HCT116 (cell line): ENCODE data around the gene GTF2H3. TPM values are rescaled to one million over a fixed set of nuclear protein-coding genes. Genes with fewer than 3 reads are reported as not detected.

Experiments
- ATAC-seq: fragments of 200-7000 bp; cut with Tn5 transposase; 2 replicates; pipeline ENCODE4 v1.9.1; 2020; ENCODE audit warnings: mild to moderate bottlenecking, moderate library complexity
- BruUV-seq: library from RNA; stranded (reverse); fragments of 400-500 nt; replicated peaks from 2 replicates; lab custom pipeline; 2021; lab: Mats Ljungman, UMichigan
- CTCF ChIA-PET: fragments of 300-600 bp; sonication (Branson Sonifier 250); formaldehyde crosslinking; loops from one replicate; lab custom pipeline; 2021; ENCODE audit warnings: antibody characterized with exemption; lab: Charles Lee
- POLR2A ChIA-PET: fragments of 300-600, 350-600 bp; sonication (Branson Sonifier 250); formaldehyde crosslinking; loops from one replicate; lab custom pipeline; 2021; ENCODE audit warnings: antibody characterized with exemption; lab: Charles Lee
- RAD21 ChIA-PET, 2 experiments: fragments of 300-600 bp; sonication (Branson Sonifier 250); formaldehyde crosslinking; loops; one replicate each; lab custom pipeline; 2023; ENCODE audit warnings: low total read pairs in 2 of 2; ENCODE audit not compliant: uncharacterized antibody in 2 of 2, unreplicated experiment in 2 of 2, low non-redundant PET in 1 of 2; lab: Charles Lee
- DNase-seq: peaks from one replicate; pipeline ENCODE4 v3.0.0-alpha.2; 2010; ENCODE audit warnings: low read depth, low spot score
- H2AFZ ChIP-seq: fragments of 200-600 bp; shearing (Covaris generic), sonication (generic); 2 replicates; pipeline ENCODE4 v1.6.1; 2017; ENCODE audit warnings: low read depth, mixed run types, mixed read lengths, antibody characterized with exemption, low read length; ENCODE audit not compliant: poor library complexity, severe bottlenecking
- H3K27ac ChIP-seq: 2 replicates; pipeline ENCODE4 v1.5.1; 2012; ENCODE audit warnings: low read depth, low read length
- H3K27me3 ChIP-seq: fragments of 200-600 bp; sonication (generic); 2 replicates; pipeline ENCODE4 v1.6.1; 2016; ENCODE audit warnings: mixed run types, low read length, mixed read lengths; ENCODE audit not compliant: insufficient read depth
- H3K36me3 ChIP-seq, 2 experiments: fragments of 200-500 bp in 1 of 2; fragments of 200-600 bp in 1 of 2; sonication (Bioruptor generic) in 1 of 2; sonication (generic) in 1 of 2; 2 replicates each; pipeline versions ENCODE4 v1.5.1 to v1.6.1; 2014 to 2016; ENCODE audit warnings: low read length in 2 of 2, inconsistent platforms in 1 of 2, mixed read lengths in 1 of 2, mixed run types in 1 of 2; ENCODE audit not compliant: insufficient read depth in 2 of 2, control insufficient read depth in 1 of 2
- H3K4me1 ChIP-seq, 2 experiments: fragments of 200-600 bp in 1 of 2; sonication (generic) in 1 of 2; 2 replicates each; pipeline versions ENCODE4 v1.5.1 to v1.6.1; 2012 to 2017; ENCODE audit warnings: low read length in 2 of 2, inconsistent platforms in 1 of 2, mild to moderate bottlenecking in 1 of 2, mixed read lengths in 1 of 2, mixed run types in 1 of 2, moderate library complexity in 1 of 2; ENCODE audit not compliant: insufficient read depth in 2 of 2, control insufficient read depth in 1 of 2
- H3K4me2 ChIP-seq: fragments of 200-600 bp; sonication (generic); 2 replicates; pipeline ENCODE4 v1.6.1; 2017; ENCODE audit warnings: mixed run types, low read length, mixed read lengths
- H3K4me3 ChIP-seq, 2 experiments: fragments of 200-600 bp in 1 of 2; sonication (generic) in 1 of 2; replicated peaks in 1 of 2; 2 replicates each; pipeline ENCODE4 v1.5.1; 2011 to 2016; ENCODE audit warnings: low read length in 2 of 2, control low read depth in 1 of 2, low read depth in 1 of 2, mild to moderate bottlenecking in 1 of 2, mixed read lengths in 1 of 2, mixed run types in 1 of 2
- H3K79me2 ChIP-seq: fragments of 200-600 bp; sonication (generic); 2 replicates; pipeline ENCODE4 v1.6.1; 2017; ENCODE audit warnings: mild to moderate bottlenecking, mixed run types, low read length, moderate library complexity, mixed read lengths; ENCODE audit not compliant: insufficient read depth
- H3K9ac ChIP-seq: fragments of 200-600 bp; sonication (generic); 2 replicates; pipeline ENCODE4 v1.6.1; 2016; ENCODE audit warnings: low read length, mixed read lengths
- H3K9me2 ChIP-seq: fragments of 200-600 bp; sonication (generic), shearing (Covaris generic); 2 replicates; pipeline ENCODE4 v1.6.1; 2017; ENCODE audit warnings: mixed run types, mild to moderate bottlenecking, moderate library complexity; ENCODE audit not compliant: insufficient read depth
- H3K9me3 ChIP-seq, 2 experiments: fragments of 200-500 bp in 1 of 2; fragments of 200-600 bp in 1 of 2; sonication (Bioruptor generic) in 1 of 2; sonication (generic) in 1 of 2; 2 replicates each; pipeline ENCODE4 v1.6.1; 2014 to 2017; ENCODE audit warnings: low read length in 2 of 2, mixed read lengths in 2 of 2, inconsistent platforms in 1 of 2, low read depth in 1 of 2, mild to moderate bottlenecking in 1 of 2, mixed run types in 1 of 2, moderate library complexity in 1 of 2; ENCODE audit not compliant: control insufficient read depth in 1 of 2, insufficient read depth in 1 of 2
- H4K20me1 ChIP-seq: fragments of 200-600 bp; sonication (generic), shearing (Covaris generic); 2 replicates; pipeline ENCODE4 v1.6.1; 2017; ENCODE audit warnings: mixed run types, mild to moderate bottlenecking, moderate library complexity; ENCODE audit not compliant: insufficient read depth
- CEBPB ChIP-seq: IDR thresholded peaks from 2 replicates; pipeline ENCODE4 v1.6.1; 2012; ENCODE audit warnings: low read depth
- EGR1 ChIP-seq: IDR thresholded peaks from 2 replicates; pipeline ENCODE4 v1.6.1; 2012; ENCODE audit warnings: low read depth
- ELF1 ChIP-seq: IDR thresholded peaks from 2 replicates; pipeline ENCODE4 v1.6.1; 2012; ENCODE audit warnings: low read depth, borderline replicate concordance
- EZH2 ChIP-seq: fragments of 200-600 bp; sonication (generic); IDR thresholded peaks from 2 replicates; pipeline ENCODE4 v1.6.1; 2017; ENCODE audit warnings: antibody characterized with exemption, mixed run types
- EZH2phosphoT487 ChIP-seq: fragments of 200-600 bp; IDR thresholded peaks from 2 replicates; pipeline ENCODE4 v1.6.1; 2018; ENCODE audit warnings: antibody characterized with exemption, borderline replicate concordance
- FOSL1 ChIP-seq: IDR thresholded peaks from 2 replicates; pipeline ENCODE4 v1.6.1; 2012; ENCODE audit warnings: low read depth
- POLR2A ChIP-seq: IDR thresholded peaks from 2 replicates; pipeline ENCODE4 v1.7.0; 2011; ENCODE audit warnings: borderline replicate concordance; ENCODE audit not compliant: insufficient read depth, insufficient read length; ENCODE audit errors: extremely low read depth
- POLR2AphosphoS5 ChIP-seq: IDR thresholded peaks from 2 replicates; pipeline ENCODE4 v1.6.1; 2011; ENCODE audit warnings: mild to moderate bottlenecking, low read depth, low read length, moderate library complexity
- RAD21 ChIP-seq: IDR thresholded peaks from 2 replicates; pipeline ENCODE4 v1.6.1; 2012; ENCODE audit warnings: low read depth, mild to moderate bottlenecking
- SIN3A ChIP-seq: IDR thresholded peaks from 2 replicates; pipeline ENCODE4 v1.6.1; 2012; ENCODE audit warnings: low read depth
- SP1 ChIP-seq: IDR thresholded peaks from 2 replicates; pipeline ENCODE4 v1.6.1; 2012; ENCODE audit warnings: low read depth
- SRF ChIP-seq: IDR thresholded peaks from 2 replicates; pipeline ENCODE4 v1.6.1; 2012; ENCODE audit warnings: low read depth
- TCF7L2 ChIP-seq: IDR thresholded peaks from 2 replicates; pipeline ENCODE4 v1.7.0; 2011; ENCODE audit warnings: borderline replicate concordance, inconsistent platforms; ENCODE audit not compliant: insufficient read depth, insufficient read length; ENCODE audit errors: extremely low read depth
- YY1 ChIP-seq: IDR thresholded peaks from 2 replicates; pipeline ENCODE4 v1.6.1; 2011; ENCODE audit warnings: low read length, low read depth, moderate library complexity, mild to moderate bottlenecking; ENCODE audit not compliant: insufficient replicate concordance; ENCODE audit errors: extremely low read depth
- ZFX ChIP-seq: fragments of 450-650 bp; IDR thresholded peaks from 2 replicates; pipeline ENCODE4 v1.6.1; 2017
- ZNF274 ChIP-seq: fragments of 200-500 bp; sonication (Bioruptor generic); IDR thresholded peaks from 2 replicates; pipeline ENCODE4 v1.6.1; 2014; ENCODE audit warnings: mild to moderate bottlenecking, low read depth, low read length, inconsistent platforms
- intact Hi-C: fragments of 100-400 bp; cut with micrococcal nuclease; formaldehyde crosslinking; loops from 2 replicates; pipeline ENCODE4 v1.10.0; 2022
- total RNA-seq: library from RNA; stranded (reverse); gene quantifications from one replicate; pipeline ENCODE4 v1.2.1, GENCODE V29; 2021; ENCODE audit not compliant: unreplicated experiment
- TF ChIP-seq, protein P1 (sequence below): IDR thresholded peaks from 2 replicates; pipeline ENCODE4 v1.6.1; 2011; ENCODE audit warnings: mild to moderate bottlenecking, low read length, moderate library complexity; ENCODE audit not compliant: insufficient replicate concordance; ENCODE audit errors: extremely low read depth
- TF ChIP-seq, protein P2 (sequence below), 3 experiments: fragments of 200-600 bp in 1 of 3; sonication (generic) in 1 of 3; IDR thresholded peaks in 2 of 3; conservative IDR thresholded peaks in 1 of 3; 2 replicates each; pipeline ENCODE4 v1.5.1; 2012 to 2017; ENCODE audit warnings: low read depth in 2 of 3, low read length in 2 of 3, antibody characterized with exemption in 1 of 3, borderline replicate concordance in 1 of 3, control low read depth in 1 of 3, mild to moderate bottlenecking in 1 of 3, mixed read lengths in 1 of 3, mixed run types in 1 of 3, moderate library complexity in 1 of 3; ENCODE audit not compliant: insufficient read depth in 1 of 3
- TF ChIP-seq, protein P3 (sequence below): IDR thresholded peaks from 2 replicates; pipeline ENCODE4 v1.6.1; 2012

The GTF2H3 gene
- total RNA-seq, 1 experiment from 2014 or later = 94.0 TPM

DNA sequence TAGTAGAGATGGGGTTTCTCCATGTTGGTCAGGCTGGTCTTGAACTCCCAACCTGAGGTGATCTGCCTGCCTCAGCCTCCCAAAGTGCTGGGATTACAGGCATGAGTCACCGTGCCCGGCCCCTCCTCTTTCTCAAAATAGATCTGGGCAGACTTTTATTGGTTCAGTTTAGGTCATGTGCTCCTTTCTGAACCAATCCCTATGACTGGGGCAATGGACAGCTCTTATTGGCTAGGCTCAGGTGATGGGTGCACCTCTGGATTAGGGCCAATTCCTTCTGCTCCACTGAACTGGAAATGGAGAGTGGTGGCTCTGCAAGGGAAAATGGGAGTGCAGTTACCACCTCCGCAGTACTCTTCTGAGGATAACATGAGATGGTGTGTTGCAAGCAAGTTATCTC is 72.3 kb downstream of the GTF2H3 start (continued):
- no peak for TF ChIP-seq EZH2

DNA sequence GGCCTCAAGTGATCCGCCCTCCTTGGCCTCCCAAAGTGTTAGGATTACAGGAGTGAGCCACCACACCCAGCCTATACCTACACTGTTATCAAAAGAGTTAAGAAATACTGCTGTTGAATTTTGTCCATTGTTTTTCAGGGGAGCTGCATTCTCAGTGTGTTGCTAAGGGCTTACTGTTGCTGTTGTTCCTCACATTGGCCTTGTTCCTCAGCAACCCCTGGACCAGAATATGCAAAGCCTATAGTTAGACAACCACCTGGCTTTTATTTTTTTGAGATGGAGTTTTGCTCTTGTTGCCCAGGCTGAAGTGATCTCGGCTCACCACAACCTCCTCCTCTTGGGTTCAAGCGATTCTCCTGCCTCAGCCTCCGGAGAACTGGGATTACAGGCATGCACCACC is 73.8 kb downstream of the GTF2H3 start:
- H3K9me3 ChIP-seq = no peaks in the 10 kb centered on the region
- peaks cover 2% of the 10 kb centered on the region; the same call in 1 of the 2 replicates for H3K79me2 ChIP-seq
- H3K9ac ChIP-seq = no peak overlapping the region
- DNase-seq (no peak), ATAC-seq (no peak)
- no peaks in the 10 kb centered on the region for H3K27me3 ChIP-seq
- intact Hi-C loops = no loop called here
- no peaks in the 10 kb centered on the region for H3K9me2 ChIP-seq
- POLR2A ChIA-PET = no interaction called here
- CTCF ChIA-PET = no interaction called here
- no peak overlapping the region for H3K4me3 ChIP-seq
- H3K27ac ChIP-seq = no peak overlapping the region
- RAD21 ChIA-PET = no interaction called here
- H3K36me3 ChIP-seq = no peaks in the 10 kb centered on the region; a peak in 1 of 4 replicates
- TF ChIP-seq FOSL1 (no peak), ZFX (no peak), ELF1 (no peak), TCF7L2 (no peak), YY1 (no peak), POLR2A (no peak), RAD21 (no peak), CEBPB (no peak), EZH2phosphoT487 (no peak), EGR1 (no peak), SRF (no peak), ZNF274 (no peak), SP1 (no peak), EZH2 (no peak), POLR2AphosphoS5 (no peak), SIN3A (no peak)
- TF ChIP-seq, protein P1, sequence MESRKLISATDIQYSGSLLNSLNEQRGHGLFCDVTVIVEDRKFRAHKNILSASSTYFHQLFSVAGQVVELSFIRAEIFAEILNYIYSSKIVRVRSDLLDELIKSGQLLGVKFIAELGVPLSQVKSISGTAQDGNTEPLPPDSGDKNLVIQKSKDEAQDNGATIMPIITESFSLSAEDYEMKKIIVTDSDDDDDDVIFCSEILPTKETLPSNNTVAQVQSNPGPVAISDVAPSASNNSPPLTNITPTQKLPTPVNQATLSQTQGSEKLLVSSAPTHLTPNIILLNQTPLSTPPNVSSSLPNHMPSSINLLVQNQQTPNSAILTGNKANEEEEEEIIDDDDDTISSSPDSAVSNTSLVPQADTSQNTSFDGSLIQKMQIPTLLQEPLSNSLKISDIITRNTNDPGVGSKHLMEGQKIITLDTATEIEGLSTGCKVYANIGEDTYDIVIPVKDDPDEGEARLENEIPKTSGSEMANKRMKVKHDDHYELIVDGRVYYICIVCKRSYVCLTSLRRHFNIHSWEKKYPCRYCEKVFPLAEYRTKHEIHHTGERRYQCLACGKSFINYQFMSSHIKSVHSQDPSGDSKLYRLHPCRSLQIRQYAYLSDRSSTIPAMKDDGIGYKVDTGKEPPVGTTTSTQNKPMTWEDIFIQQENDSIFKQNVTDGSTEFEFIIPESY = no peak
- TF ChIP-seq, protein P2, sequence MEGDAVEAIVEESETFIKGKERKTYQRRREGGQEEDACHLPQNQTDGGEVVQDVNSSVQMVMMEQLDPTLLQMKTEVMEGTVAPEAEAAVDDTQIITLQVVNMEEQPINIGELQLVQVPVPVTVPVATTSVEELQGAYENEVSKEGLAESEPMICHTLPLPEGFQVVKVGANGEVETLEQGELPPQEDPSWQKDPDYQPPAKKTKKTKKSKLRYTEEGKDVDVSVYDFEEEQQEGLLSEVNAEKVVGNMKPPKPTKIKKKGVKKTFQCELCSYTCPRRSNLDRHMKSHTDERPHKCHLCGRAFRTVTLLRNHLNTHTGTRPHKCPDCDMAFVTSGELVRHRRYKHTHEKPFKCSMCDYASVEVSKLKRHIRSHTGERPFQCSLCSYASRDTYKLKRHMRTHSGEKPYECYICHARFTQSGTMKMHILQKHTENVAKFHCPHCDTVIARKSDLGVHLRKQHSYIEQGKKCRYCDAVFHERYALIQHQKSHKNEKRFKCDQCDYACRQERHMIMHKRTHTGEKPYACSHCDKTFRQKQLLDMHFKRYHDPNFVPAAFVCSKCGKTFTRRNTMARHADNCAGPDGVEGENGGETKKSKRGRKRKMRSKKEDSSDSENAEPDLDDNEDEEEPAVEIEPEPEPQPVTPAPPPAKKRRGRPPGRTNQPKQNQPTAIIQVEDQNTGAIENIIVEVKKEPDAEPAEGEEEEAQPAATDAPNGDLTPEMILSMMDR (IDR thresholded peaks at IDR 0.05 in 2 of 3, conservative IDR thresholded peaks at IDR 0.05 in 1 of 3; ENCODE audit: borderline replicate concordance in 1 of 3, insufficient read depth in 1 of 3, low read depth in 2 of 3, low read length in 2 of 3) = no peak
- TF ChIP-seq, protein P3, sequence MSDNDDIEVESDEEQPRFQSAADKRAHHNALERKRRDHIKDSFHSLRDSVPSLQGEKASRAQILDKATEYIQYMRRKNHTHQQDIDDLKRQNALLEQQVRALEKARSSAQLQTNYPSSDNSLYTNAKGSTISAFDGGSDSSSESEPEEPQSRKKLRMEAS = no peak
- H2AFZ ChIP-seq = no peak overlapping the region
- BruUV-seq = no TSS peak
- H3K4me2 ChIP-seq = no peak overlapping the region
- H3K4me1 ChIP-seq = peaks cover 0 to 14% of the 10 kb centered on the region in 2 experiments; a peak in 1 of 4 replicates
- H4K20me1 ChIP-seq = no peaks in the 10 kb centered on the region
